ENCODE results near the gene DCK. TPM values are rescaled to one million over a fixed set of nuclear protein-coding genes. Genes with fewer than 3 reads are reported as not detected.

Gene DCK
- total and polyA plus RNA-seq, 9 of the 15 experiments (the other 6 are each of a cell fraction or from before 2014, with no cell fraction given): 11.3 to 25.8 (median 19.6) TPM

- Histone ChIP-seq H3K9me3 (replicated peaks; ENCODE audit: control insufficient read depth, insufficient read depth, low read depth, low read length) (no peaks in the 10 kb centered on the region), H3K4me1 (replicated peaks in 1 of 2; ENCODE audit: control insufficient read depth in 2 of 2, insufficient read depth in 2 of 2, low read length in 2 of 2) (no peaks in the 10 kb centered on the region), H3K4me2 (ENCODE audit: insufficient read depth, low read length) (no peak overlapping the region), H3K36me3 (ENCODE audit: control insufficient read depth, insufficient read depth, low read length) (no peaks in the 10 kb centered on the region), H2AFZ (ENCODE audit: low read depth, low read length) (no peak overlapping the region), H3K27me3 (ENCODE audit: control insufficient read depth in 2 of 2, insufficient read depth in 2 of 2, low read length in 2 of 2) (no peaks in the 10 kb centered on the region), H4K20me1 (replicated peaks; ENCODE audit: control insufficient read depth, insufficient read depth, low read length) (no peaks in the 10 kb centered on the region), H3K9me1 (ENCODE audit: control insufficient read depth, insufficient read depth, low read length) (no peaks in the 10 kb centered on the region), H3K27ac (ENCODE audit: extremely low read depth, low read depth, low read length) (no peak overlapping the region), H3K79me2 (ENCODE audit: control insufficient read depth, insufficient read depth, low read length) (no peaks in the 10 kb centered on the region), H3K4me3 (no peak overlapping the region), H3K9ac (ENCODE audit: insufficient read depth in 1 of 2, low read depth in 2 of 2, low read length in 2 of 2) (no peak overlapping the region)
- 15% methylated on average over 4 of the region's 4 CpGs for WGBS (ENCODE audit: insufficient coverage, low coverage, missing lambda C conversion rate)
- TF ChIP-seq ZNF232 (CRISPR knock-in tag; IDR thresholded peaks at IDR 0.05): no peak
- ATAC-seq (no peak), FAIRE-seq (peak; percentile 48), DNase-seq (ENCODE audit: extremely low read depth in 1 of 4, low spot score in 3 of 4) (no peak)
- ChIA-PET CTCF (ENCODE audit: low intra/inter-chr PET ratio) (no interaction called here), POLR2A (no interaction called here)
- BruUV-seq (replicated peaks): no TSS peak
- in situ Hi-C loops (cut with MboI) (no loop called here), intact Hi-C loops (cut with micrococcal nuclease) (no loop called here)
These were observed 73.6 kb downstream of the DCK start for GRCh38 chr4:71066737-71067716.

- intact Hi-C loops (cut with micrococcal nuclease) (no loop called here), in situ Hi-C loops (cut with MboI) (no loop called here)
- POLR2A ChIA-PET: no interaction called here
- Histone ChIP-seq H2AFZ (ENCODE audit: low read depth, low read length) (no peak overlapping the region), H3K27me3 (ENCODE audit: control insufficient read depth in 2 of 2, insufficient read depth in 2 of 2, low read length in 2 of 2) (no peaks in the 10 kb centered on the region), H4K20me1 (replicated peaks; ENCODE audit: control insufficient read depth, insufficient read depth, low read length) (no peaks in the 10 kb centered on the region), H3K9me1 (ENCODE audit: control insufficient read depth, insufficient read depth, low read length) (no peaks in the 10 kb centered on the region), H3K36me3 (ENCODE audit: control insufficient read depth, insufficient read depth, low read length) (no peaks in the 10 kb centered on the region), H3K79me2 (ENCODE audit: control insufficient read depth, insufficient read depth, low read length) (no peaks in the 10 kb centered on the region), H3K9me3 (replicated peaks; ENCODE audit: control insufficient read depth, insufficient read depth, low read depth, low read length) (no peaks in the 10 kb centered on the region), H3K4me1 (replicated peaks in 1 of 2; ENCODE audit: control insufficient read depth in 2 of 2, insufficient read depth in 2 of 2, low read length in 2 of 2) (no peaks in the 10 kb centered on the region), H3K27ac (ENCODE audit: extremely low read depth, low read depth, low read length) (no peak overlapping the region), H3K4me2 (ENCODE audit: insufficient read depth, low read length) (no peak overlapping the region), H3K9ac (ENCODE audit: insufficient read depth in 1 of 2, low read depth in 2 of 2, low read length in 2 of 2) (no peak overlapping the region), H3K4me3 (no peak overlapping the region)
- DNase-seq (ENCODE audit: extremely low read depth in 1 of 4, low spot score in 3 of 4) (no peak), ATAC-seq (no peak), FAIRE-seq (peak; percentile 40)
- no TSS peak for BruUV-seq (replicated peaks)
- CTCF ChIA-PET (ENCODE audit: low intra/inter-chr PET ratio): no interaction called here
- WGBS (ENCODE audit: insufficient coverage, low coverage, missing lambda C conversion rate): 0% methylated on average over 1 of the region's 1 CpG
- no peak for TF ChIP-seq TARDBP (IDR thresholded peaks at IDR 0.05)
- TF ChIP-seq TFE3 (CRISPR knock-in tag; IDR thresholded peaks at IDR 0.05): peak; percentile 65
These were observed 75.6 kb downstream of the DCK start for GRCh38 chr4:71069063-71069462.
